GM12891 (cell line): ENCODE measurements around the gene NAT8L.

Source experiments
- PAX5 ChIP-seq: IDR thresholded peaks from 2 replicates; pipeline ENCODE4 v1.6.1; 2011; ENCODE audit warnings: low read length, moderate library complexity, mild to moderate bottlenecking; ENCODE audit not compliant: insufficient read depth, severe bottlenecking
- POLR2A ChIP-seq: IDR thresholded peaks from 2 replicates; pipeline ENCODE4 v1.6.1; 2011; ENCODE audit warnings: low read depth, low read length, control low read depth
- POLR2AphosphoS5 ChIP-seq: IDR thresholded peaks from 2 replicates; pipeline ENCODE4 v1.6.1; 2011; ENCODE audit warnings: low read depth, low read length, control low read depth
- POU2F2 ChIP-seq: IDR thresholded peaks from 2 replicates; pipeline ENCODE4 v1.6.1; 2011; ENCODE audit warnings: low read depth, mild to moderate bottlenecking, control low read depth, low read length, moderate library complexity
- TAF1 ChIP-seq: IDR thresholded peaks from 2 replicates; pipeline ENCODE4 v1.6.1; 2011; ENCODE audit warnings: low read depth, low read length, control low read depth

DNA sequence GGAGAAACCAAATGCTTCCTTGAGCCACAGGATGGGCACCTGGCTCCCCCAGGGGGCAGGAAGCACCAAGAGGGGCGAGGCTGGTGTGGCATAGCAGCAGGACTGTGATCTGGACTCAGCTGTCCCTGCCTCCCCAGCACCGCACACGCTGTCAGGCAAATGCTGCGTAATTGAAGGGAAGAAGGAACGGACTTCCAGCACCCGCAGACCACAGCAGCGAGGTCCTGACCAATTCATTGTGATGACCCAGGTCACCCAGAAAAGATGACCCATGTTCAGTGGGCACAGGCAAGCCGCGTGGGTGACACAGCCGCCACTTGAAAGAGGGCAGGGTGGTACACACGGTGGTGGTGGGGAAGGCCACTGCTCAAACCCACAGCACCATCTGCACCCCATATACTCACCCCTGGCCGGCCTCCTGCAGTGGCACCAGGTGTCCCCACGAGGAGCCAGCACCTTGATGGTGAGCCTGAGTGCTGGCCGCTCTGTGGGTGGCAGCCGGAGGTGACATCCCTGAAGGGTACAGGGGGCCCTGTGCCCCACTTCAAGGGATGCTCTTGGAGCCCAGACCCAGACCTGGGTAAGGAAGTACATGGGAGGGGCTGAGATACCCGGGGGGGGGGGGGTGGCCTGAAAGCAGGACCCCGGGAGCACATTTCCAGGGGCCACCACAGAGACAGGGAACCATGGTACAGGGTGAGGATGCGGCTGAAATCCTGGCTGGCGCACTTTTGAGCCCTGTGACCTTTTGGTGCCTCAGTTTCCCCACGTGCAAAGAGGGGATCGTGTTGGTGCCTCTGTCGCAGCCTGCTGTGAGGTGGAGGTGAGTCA, 11.5 kb downstream of the NAT8L start:
- TF ChIP-seq TAF1 (no peak), POLR2AphosphoS5 (no peak), POLR2A (no peak), PAX5 (no peak), POU2F2 (no peak)
